CD4-positive, alpha-beta T cell (primary cell): Measurements from ENCODE around the gene MTUS2. TPM values are rescaled to one million over a fixed set of nuclear protein-coding genes. Genes with fewer than 3 reads are reported as not detected.

Experiments used
- ATAC-seq: fragments of 200-7000 bp; cut with Tn5 transposase; one replicate; pipeline ENCODE4 v1.10.0; 2022; ENCODE audit warnings: mild to moderate bottlenecking; ENCODE audit not compliant: poor library complexity
- CTCF ChIA-PET: fragments of 350-600 bp; sonication (Branson Sonifier 250); formaldehyde crosslinking; loops from one replicate; lab custom pipeline; 2021; ENCODE audit warnings: antibody characterized with exemption, inconsistent platforms; lab: Charles Lee
- POLR2A ChIA-PET: fragments of 350-600 bp; sonication (Branson Sonifier 250); formaldehyde crosslinking; loops from one replicate; lab custom pipeline; 2021; ENCODE audit warnings: antibody characterized with exemption, inconsistent platforms; lab: Charles Lee
- DNase-seq, 14 experiments: peaks; one replicate each; pipeline ENCODE4 v3.0.0-alpha.2; 2013 to 2020; ENCODE audit warnings: mixed read lengths in 2 of 14
- H3K27ac ChIP-seq, 2 donors: one replicate each; pipeline versions ENCODE4 v1.5.1 to v1.7.0; 2013; ENCODE audit warnings: low read length in 2 of 2, low read depth in 1 of 2, mild to moderate bottlenecking in 1 of 2
- H3K27me3 ChIP-seq, 2 experiments: 1 replicate in 1 of 2; 2 replicates in 1 of 2; pipeline versions ENCODE4 v1.6.1 to v1.7.0; 2013; ENCODE audit warnings: low read length in 2 of 2, control low read depth in 1 of 2, mild to moderate bottlenecking in 1 of 2, moderate library complexity in 1 of 2; ENCODE audit not compliant: insufficient read depth in 2 of 2, control insufficient read depth in 1 of 2
- H3K36me3 ChIP-seq: one replicate; pipeline ENCODE4 v1.6.1; 2013; ENCODE audit warnings: low read length, control low read depth; ENCODE audit not compliant: insufficient read depth
- H3K4me1 ChIP-seq: one replicate; pipeline ENCODE4 v1.6.1; 2013; ENCODE audit warnings: low read length, control low read depth; ENCODE audit not compliant: insufficient read depth
- H3K4me3 ChIP-seq: one replicate; pipeline ENCODE4 v1.5.1; 2013; ENCODE audit warnings: mild to moderate bottlenecking, low read length, moderate library complexity
- H3K9me3 ChIP-seq, 2 experiments: 1 replicate in 1 of 2; 2 replicates in 1 of 2; pipeline versions ENCODE4 v1.6.1 to v1.7.0; 2013; ENCODE audit warnings: low read length in 2 of 2, mild to moderate bottlenecking in 2 of 2, control low read depth in 1 of 2, moderate library complexity in 1 of 2; ENCODE audit not compliant: control insufficient read depth in 1 of 2, insufficient read depth in 1 of 2
- H3K27ac Mint-ChIP-seq: one replicate; pipeline ENCODE4 v1.8.0; 2020; ENCODE audit warnings: mixed read lengths
- H3K27me3 Mint-ChIP-seq: one replicate; pipeline ENCODE4 v1.8.0; 2021; ENCODE audit warnings: mixed read lengths
- H3K36me3 Mint-ChIP-seq: one replicate; pipeline ENCODE4 v1.8.0; 2021; ENCODE audit warnings: low read depth, mixed read lengths
- H3K4me1 Mint-ChIP-seq: one replicate; pipeline ENCODE4 v1.8.0; 2021; ENCODE audit warnings: low read depth, mixed read lengths
- H3K4me3 Mint-ChIP-seq: one replicate; pipeline ENCODE4 v1.8.0; 2020; ENCODE audit warnings: mild to moderate bottlenecking, mixed read lengths
- H3K9me3 Mint-ChIP-seq: one replicate; pipeline ENCODE4 v1.8.0; 2020; ENCODE audit warnings: mixed read lengths
- CTCF ChIP-seq: fragments of 200-600 bp; IDR thresholded peaks from one replicate; pipeline ENCODE4 v1.8.0; 2022; ENCODE audit warnings: antibody characterized with exemption, mild to moderate bottlenecking
- intact Hi-C, 2 experiments: fragments of 100-400 bp; cut with DNase I in 1 of 2; cut with micrococcal nuclease in 1 of 2; formaldehyde crosslinking; loops; one replicate each; pipeline versions ENCODE4 v1.15.1 to v1.9.0; 2023 to 2025; cut with DNase I, micrococcal nuclease
- total RNA-seq, 174 experiments: library from RNA in 2 of 174; stranded (reverse) in 2 of 174; gene quantifications; one replicate each; pipeline ENCODE4 v1.2.3 and lab custom pipeline; 2021 to 2026

Gene MTUS2
- total RNA-seq, 2 experiments from 2014 or later: 0.38 to 0.81 TPM

GRCh38 chr13:29522044-29522685 is 702.0 kb downstream of the MTUS2 start:
- ChIA-PET POLR2A (no interaction called here), CTCF (no interaction called here)
- no peaks in the 10 kb centered on the region for H3K27me3 Mint-ChIP-seq
- H3K4me1 Mint-ChIP-seq: no peaks in the 10 kb centered on the region
- Histone ChIP-seq H3K27me3 (no peaks in the 10 kb centered on the region), H3K4me1 (no peaks in the 10 kb centered on the region), H3K9me3 (no peaks in the 10 kb centered on the region), H3K27ac (no peak overlapping the region), H3K36me3 (peaks cover 80% of the 10 kb centered on the region), H3K4me3 (no peak overlapping the region)
- H3K9me3 Mint-ChIP-seq: no peaks in the 10 kb centered on the region
- H3K27ac Mint-ChIP-seq: no peak overlapping the region
- intact Hi-C loops: no loop called here
- no peak for TF ChIP-seq CTCF
- no peak overlapping the region for H3K4me3 Mint-ChIP-seq
- DNase-seq (no peak), ATAC-seq (no peak)
- H3K36me3 Mint-ChIP-seq: peaks cover 88% of the 10 kb centered on the region

GRCh38 chr13:29523199-29523961 is 703.2 kb downstream of the MTUS2 start:
- H3K4me1 Mint-ChIP-seq: no peaks in the 10 kb centered on the region
- intact Hi-C loops: no loop called here
- Histone ChIP-seq H3K27ac (no peak overlapping the region), H3K9me3 (no peaks in the 10 kb centered on the region), H3K27me3 (no peaks in the 10 kb centered on the region), H3K4me1 (no peaks in the 10 kb centered on the region), H3K4me3 (no peak overlapping the region), H3K36me3 (peaks cover 80% of the 10 kb centered on the region)
- H3K9me3 Mint-ChIP-seq: no peaks in the 10 kb centered on the region
- TF ChIP-seq CTCF: no peak
- H3K36me3 Mint-ChIP-seq: peaks cover 88% of the 10 kb centered on the region
- no peaks in the 10 kb centered on the region for H3K27me3 Mint-ChIP-seq
- ATAC-seq (no peak), DNase-seq (no peak)
- H3K4me3 Mint-ChIP-seq: no peak overlapping the region
- no peak overlapping the region for H3K27ac Mint-ChIP-seq
- POLR2A ChIA-PET: no interaction called here
- CTCF ChIA-PET: no interaction called here

GRCh38 chr13:29524176-29524575 is 704.0 kb downstream of the MTUS2 start:
- Histone ChIP-seq H3K4me3 (no peak overlapping the region), H3K36me3 (peaks cover 79% of the 10 kb centered on the region), H3K27ac (no peak overlapping the region), H3K9me3 (no peaks in the 10 kb centered on the region), H3K27me3 (no peaks in the 10 kb centered on the region), H3K4me1 (no peaks in the 10 kb centered on the region)
- no peak for DNase-seq
- H3K4me1 Mint-ChIP-seq: no peaks in the 10 kb centered on the region
- intact Hi-C loops: no loop called here
- no peaks in the 10 kb centered on the region for H3K27me3 Mint-ChIP-seq
- ChIA-PET CTCF (no interaction called here), POLR2A (no interaction called here)
- TF ChIP-seq CTCF: no peak
- H3K9me3 Mint-ChIP-seq: no peaks in the 10 kb centered on the region
- peaks cover 93% of the 10 kb centered on the region for H3K36me3 Mint-ChIP-seq
- no peak overlapping the region for H3K27ac Mint-ChIP-seq
- no peak overlapping the region for H3K4me3 Mint-ChIP-seq
- no peak for ATAC-seq
